A549 treated with ZK216348 at 1 μM for 4 hours (cell line): Measurements from ENCODE around the gene AIP. TPM values are rescaled to one million over a fixed set of nuclear protein-coding genes. Genes with fewer than 3 reads are reported as not detected.

Experiments
- total RNA-seq: library from RNA; stranded (reverse); fragments of 200-300 nt; extraction: Qiagen RNA extraction; gene quantifications from 5 replicates; pipeline ENCODE4 v1.2.3, GENCODE V29; 2022; ENCODE audit warnings: low read depth

AIP gene
- total RNA-seq, result 43.6 to 48.9 TPM (median 48.0 TPM) in 5 replicates

GRCh38 chr11:67482827-67483798 lies at the start of gene AIP:
Gene AIP, plus strand, starts transcription at chr11:67483026. Its CDS starts 133 bp downstream, at chr11:67483159.

GRCh38 chr11:67437082-67437808 lies 45.6 kb upstream of the AIP start, which contains the start of gene PTPRCAP:
Gene PTPRCAP, minus strand, starts transcription at chr11:67437682. Its CDS starts 63 bp downstream, at chr11:67437619.

GRCh38 chr11:67452141-67452952 lies 30.5 kb upstream of the AIP start, which contains the start of gene GPR152:
Gene GPR152, minus strand, starts transcription at chr11:67452729. Its CDS starts 5 bp downstream, at chr11:67452724.

GRCh38 chr11:67455054-67455453 lies 27.8 kb upstream of the AIP start, which contains the start of gene CABP4:
Gene CABP4, plus strand, starts transcription at chr11:67455354. Its CDS starts 70 bp downstream, at chr11:67455424.

GRCh38 chr11:67468759-67469507 lies 13.9 kb upstream of the AIP start, which contains the start of gene TMEM134:
Gene TMEM134, minus strand, starts transcription at chr11:67469251. Its CDS starts 59 bp downstream, at chr11:67469192.

GRCh38 chr11:67504950-67505581 lies 22.2 kb downstream of the AIP start, which contains the start of gene PITPNM1:
Gene PITPNM1, minus strand, starts transcription at chr11:67505363. Its CDS starts 1,183 bp downstream, at chr11:67504180.

GRCh38 chr11:67507864-67508485 lies 25.1 kb downstream of the AIP start, which contains the start of gene CDK2AP2:
Gene CDK2AP2, minus strand, starts transcription at chr11:67508162. Its CDS starts 80 bp downstream, at chr11:67508082.

GRCh38 chr11:67522844-67523555 lies 40.2 kb downstream of the AIP start, which contains the start of gene CABP2:
Gene CABP2, minus strand, starts transcription at chr11:67523446. Its CDS starts 120 bp downstream, at chr11:67523326.

Other genes with a start within 250 kb of the AIP start
- 24.2 to 47.0 TPM (median 42.2 TPM) in 5 replicates for gene GRK2, start 216.6 kb upstream of the AIP start, total RNA-seq
- 16.2 to 30.1 TPM (median 24.8 TPM) in 5 replicates for gene ANKRD13D, start 193.7 kb upstream of the AIP start, total RNA-seq
- gene SSH3, start 179.5 kb upstream of the AIP start, total RNA-seq, result 18.7 to 29.1 TPM (median 27.1 TPM) in 5 replicates
- gene POLD4, start 129.5 kb upstream of the AIP start, total RNA-seq, result 178 to 259 TPM (median 241 TPM) in 5 replicates
- gene CLCF1, start 109.4 kb upstream of the AIP start, total RNA-seq, result 31.1 to 50.6 TPM (median 43.0 TPM) in 5 replicates
- 19.5 to 36.8 TPM (median 32.0 TPM) in 5 replicates for gene RAD9A, start 91.0 kb upstream of the AIP start, total RNA-seq
- gene PPP1CA, start 81.2 kb upstream of the AIP start, total RNA-seq, result 240 to 296 TPM (median 291 TPM) in 5 replicates
- gene TBC1D10C, start 78.9 kb upstream of the AIP start, total RNA-seq, result 0.04 to 0.21 TPM (median 0.15 TPM) in 3 of 5 replicates, not detected in the others
- 0.08 to 0.21 TPM (median 0.14 TPM) in 5 replicates for gene CARNS1, start 67.3 kb upstream of the AIP start, total RNA-seq
- gene RPS6KB2, start 54.5 kb upstream of the AIP start, total RNA-seq, result 33.7 to 50.6 TPM (median 48.8 TPM) in 5 replicates
- gene PTPRCAP, start 45.3 kb upstream of the AIP start, total RNA-seq, result 0.22 to 0.62 TPM in 2 of 5 replicates, not detected in the others
- 38.0 to 67.3 TPM (median 57.2 TPM) in 5 replicates for gene CORO1B, start 39.5 kb upstream of the AIP start, total RNA-seq
- 0.13 TPM in 1 of 5 replicates, not detected in the others for gene GPR152, start 30.3 kb upstream of the AIP start, total RNA-seq
- gene CABP4, start 27.7 kb upstream of the AIP start, total RNA-seq, result not detected in 5 replicates
- gene TMEM134, start 13.8 kb upstream of the AIP start, total RNA-seq, result 36.4 to 70.3 TPM (median 62.1 TPM) in 5 replicates
- gene PITPNM1, start 22.3 kb downstream of the AIP start, total RNA-seq, result 34.1 to 60.5 TPM (median 47.3 TPM) in 5 replicates
- gene CDK2AP2, start 25.1 kb downstream of the AIP start, total RNA-seq, result 50.3 to 95.2 TPM (median 85.4 TPM) in 5 replicates
- gene CABP2, start 40.4 kb downstream of the AIP start, total RNA-seq, result not detected in 5 replicates
- gene GSTP1, start 100.8 kb downstream of the AIP start, total RNA-seq, result 1,131 to 1,719 TPM (median 1,604 TPM) in 5 replicates
- gene NDUFV1, start 123.9 kb downstream of the AIP start, total RNA-seq, result 128 to 159 TPM (median 152 TPM) in 5 replicates
- gene NUDT8, start 146.9 kb downstream of the AIP start, total RNA-seq, result 6.4 to 15.4 TPM (median 13.7 TPM) in 5 replicates
- gene TBX10, start 156.7 kb downstream of the AIP start, total RNA-seq, result not detected in 5 replicates
- 0.60 to 1.4 TPM (median 1.3 TPM) in 5 replicates for gene ACY3, start 167.7 kb downstream of the AIP start, total RNA-seq
- gene ALDH3B2, start 191.6 kb downstream of the AIP start, total RNA-seq, result not detected in 5 replicates